ENCODE measurements around the gene BTN1A1.

- TF ChIP-seq, protein P1, sequence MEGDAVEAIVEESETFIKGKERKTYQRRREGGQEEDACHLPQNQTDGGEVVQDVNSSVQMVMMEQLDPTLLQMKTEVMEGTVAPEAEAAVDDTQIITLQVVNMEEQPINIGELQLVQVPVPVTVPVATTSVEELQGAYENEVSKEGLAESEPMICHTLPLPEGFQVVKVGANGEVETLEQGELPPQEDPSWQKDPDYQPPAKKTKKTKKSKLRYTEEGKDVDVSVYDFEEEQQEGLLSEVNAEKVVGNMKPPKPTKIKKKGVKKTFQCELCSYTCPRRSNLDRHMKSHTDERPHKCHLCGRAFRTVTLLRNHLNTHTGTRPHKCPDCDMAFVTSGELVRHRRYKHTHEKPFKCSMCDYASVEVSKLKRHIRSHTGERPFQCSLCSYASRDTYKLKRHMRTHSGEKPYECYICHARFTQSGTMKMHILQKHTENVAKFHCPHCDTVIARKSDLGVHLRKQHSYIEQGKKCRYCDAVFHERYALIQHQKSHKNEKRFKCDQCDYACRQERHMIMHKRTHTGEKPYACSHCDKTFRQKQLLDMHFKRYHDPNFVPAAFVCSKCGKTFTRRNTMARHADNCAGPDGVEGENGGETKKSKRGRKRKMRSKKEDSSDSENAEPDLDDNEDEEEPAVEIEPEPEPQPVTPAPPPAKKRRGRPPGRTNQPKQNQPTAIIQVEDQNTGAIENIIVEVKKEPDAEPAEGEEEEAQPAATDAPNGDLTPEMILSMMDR (IDR thresholded peaks at IDR 0.05) = no peak
- TF ChIP-seq POLR2A (IDR thresholded peaks at IDR 0.05) = no peak
Measured at GRCh38 chr6:26485112-26485780, 14.9 kb upstream of the BTN1A1 start.

All from right lobe of liver (tissue), 4 donors.